ENCODE measurements around the gene C18orf54. TPM values are rescaled to one million over a fixed set of nuclear protein-coding genes. Genes with fewer than 3 reads are reported as not detected.

C18orf54 gene
- total RNA-seq, 6 experiments from 2014 or later: 4.4 to 9.2 (median 7.8) TPM

GRCh38 chr18:54387631-54388030 lies 29.9 kb downstream of the C18orf54 start:
- H3K27me3 Mint-ChIP-seq (ENCODE audit: insufficient read depth): no peaks in the 10 kb centered on the region; the same call in 1 of the 2 replicates
- H3K4me3 Mint-ChIP-seq: no peak overlapping the region
- H3K36me3 Mint-ChIP-seq (ENCODE audit: low read depth): 0 out of 2 replicates have a peak, but pooled peaks cover 4% of the 10 kb centered on the region
- peak overlapping the region; percentile 9; the same call in 1 of the 2 replicates for H3K27ac Mint-ChIP-seq
- TF ChIP-seq CTCF (IDR thresholded peaks at IDR 0.05): no peak
- no peak for DNase-seq
- peaks cover 26% of the 10 kb centered on the region for H3K4me1 Mint-ChIP-seq (ENCODE audit: low read depth)
- no peaks in the 10 kb centered on the region for H3K9me3 Mint-ChIP-seq

- TF ChIP-seq CTCF (IDR thresholded peaks at IDR 0.05): no peak
- peak; percentile 78 for DNase-seq
- 0 out of 2 replicates have a peak, but pooled peaks cover 4% of the 10 kb centered on the region for H3K36me3 Mint-ChIP-seq (ENCODE audit: low read depth)
- H3K4me1 Mint-ChIP-seq (ENCODE audit: low read depth): peaks cover 26% of the 10 kb centered on the region
- H3K27me3 Mint-ChIP-seq (ENCODE audit: insufficient read depth): no peaks in the 10 kb centered on the region; the same call in 1 of the 2 replicates
- peak overlapping the region; percentile 78 for H3K27ac Mint-ChIP-seq
- peak overlapping the region; percentile 63 for H3K4me3 Mint-ChIP-seq
- no peaks in the 10 kb centered on the region for H3K9me3 Mint-ChIP-seq
Observed at GRCh38 chr18:54388203-54389142, 30.8 kb downstream of the C18orf54 start.

- Mint-ChIP-seq H3K27ac (peak overlapping the region; percentile 78), H3K27me3 (ENCODE audit: insufficient read depth) (no peaks in the 10 kb centered on the region; the same call in 1 of the 2 replicates), H3K36me3 (ENCODE audit: low read depth) (0 out of 2 replicates have a peak, but pooled peaks cover 4% of the 10 kb centered on the region), H3K9me3 (no peaks in the 10 kb centered on the region), H3K4me3 (peak overlapping the region; percentile 63; the same call in 1 of the 2 replicates), H3K4me1 (ENCODE audit: low read depth) (peaks cover 26% of the 10 kb centered on the region)
- TF ChIP-seq CTCF (IDR thresholded peaks at IDR 0.05): no peak
- DNase-seq: no peak
Observed at GRCh38 chr18:54389143-54389505, 31.4 kb downstream of the C18orf54 start.

GRCh38 chr18:54390838-54391237 lies 33.1 kb downstream of the C18orf54 start:
- Mint-ChIP-seq H3K4me3 (no peak overlapping the region), H3K4me1 (ENCODE audit: low read depth) (peaks cover 26% of the 10 kb centered on the region)

GRCh38 chr18:54392543-54393023 lies 34.9 kb downstream of the C18orf54 start:
- peaks cover 25% of the 10 kb centered on the region for H3K4me1 Mint-ChIP-seq (ENCODE audit: low read depth)
- H3K27me3 Mint-ChIP-seq (ENCODE audit: insufficient read depth): no peaks in the 10 kb centered on the region; the same call in 1 of the 2 replicates
- TF ChIP-seq CTCF (IDR thresholded peaks at IDR 0.05): peak; percentile 89
- no peak overlapping the region for H3K4me3 Mint-ChIP-seq
- no peaks in the 10 kb centered on the region for H3K9me3 Mint-ChIP-seq
- no peak overlapping the region for H3K27ac Mint-ChIP-seq
- H3K36me3 Mint-ChIP-seq (ENCODE audit: low read depth): 0 out of 2 replicates have a peak, but pooled peaks cover 4% of the 10 kb centered on the region
- DNase-seq: peak; percentile 67

More at GRCh38 chr18:54390838-54391237, 33.1 kb downstream of the C18orf54 start:
- Mint-ChIP-seq H3K27ac (no peak overlapping the region), H3K9me3 (no peaks in the 10 kb centered on the region), H3K36me3 (ENCODE audit: low read depth) (0 out of 2 replicates have a peak, but pooled peaks cover 4% of the 10 kb centered on the region), H3K27me3 (ENCODE audit: insufficient read depth) (no peaks in the 10 kb centered on the region; the same call in 1 of the 2 replicates)
- no peak for TF ChIP-seq CTCF (IDR thresholded peaks at IDR 0.05)
- DNase-seq: no peak

Measured in HFFc6 (cell line).